HK-2 (cell line): ENCODE measurements around the gene DAND5.

Experiments
- DNase-seq: peaks from one replicate; pipeline ENCODE4 v3.0.0-alpha.2; 2018; ENCODE audit not compliant: unreplicated experiment

The DAND5 gene

GRCh38 chr19:13022859-13023636 is 53.7 kb downstream of the DAND5 start:
- DNase-seq, result no peak

GRCh38 chr19:13023656-13024055 is 54.3 kb downstream of the DAND5 start:
- no peak for DNase-seq
